HCEC 1CT (cell line): ENCODE measurements around the gene IQGAP3.

Experiments
- DNase-seq: peaks from one replicate; pipeline ENCODE4 v3.0.0-alpha.2; 2017

Gene IQGAP3

DNA sequence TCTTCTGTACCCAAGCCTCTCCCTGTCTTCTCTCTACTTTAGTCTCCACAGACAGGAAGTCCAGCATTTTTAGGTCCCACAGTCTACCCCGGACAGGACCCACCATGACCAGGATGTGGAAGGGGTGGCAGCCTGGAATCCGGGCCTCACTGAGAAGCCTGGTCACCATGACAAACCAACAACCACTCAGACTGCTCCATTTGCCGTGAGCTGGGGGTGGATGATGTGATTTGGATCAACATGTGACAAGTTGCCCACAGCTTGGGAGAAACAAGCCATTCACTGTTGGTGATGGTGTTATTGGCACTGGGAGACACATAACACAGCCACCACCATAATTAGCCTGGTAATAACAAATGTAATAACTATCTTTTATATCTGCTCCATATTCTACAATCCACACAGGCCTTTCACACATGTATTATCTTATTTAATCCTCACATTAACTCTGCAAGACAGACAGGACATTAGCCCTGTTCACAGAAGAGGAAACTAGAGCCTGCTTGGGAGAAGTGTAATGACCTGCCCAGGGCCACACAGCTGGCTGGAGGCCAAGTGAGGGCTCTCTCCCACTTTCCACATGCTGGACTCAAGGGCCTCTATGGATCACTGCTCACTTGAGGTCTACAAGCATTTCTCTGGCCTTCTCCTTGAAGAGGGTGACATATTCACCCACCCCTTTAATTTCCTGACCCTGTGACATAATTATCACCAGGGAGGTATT is 94.7 kb downstream of the IQGAP3 start:
- DNase-seq, result no peak

DNA sequence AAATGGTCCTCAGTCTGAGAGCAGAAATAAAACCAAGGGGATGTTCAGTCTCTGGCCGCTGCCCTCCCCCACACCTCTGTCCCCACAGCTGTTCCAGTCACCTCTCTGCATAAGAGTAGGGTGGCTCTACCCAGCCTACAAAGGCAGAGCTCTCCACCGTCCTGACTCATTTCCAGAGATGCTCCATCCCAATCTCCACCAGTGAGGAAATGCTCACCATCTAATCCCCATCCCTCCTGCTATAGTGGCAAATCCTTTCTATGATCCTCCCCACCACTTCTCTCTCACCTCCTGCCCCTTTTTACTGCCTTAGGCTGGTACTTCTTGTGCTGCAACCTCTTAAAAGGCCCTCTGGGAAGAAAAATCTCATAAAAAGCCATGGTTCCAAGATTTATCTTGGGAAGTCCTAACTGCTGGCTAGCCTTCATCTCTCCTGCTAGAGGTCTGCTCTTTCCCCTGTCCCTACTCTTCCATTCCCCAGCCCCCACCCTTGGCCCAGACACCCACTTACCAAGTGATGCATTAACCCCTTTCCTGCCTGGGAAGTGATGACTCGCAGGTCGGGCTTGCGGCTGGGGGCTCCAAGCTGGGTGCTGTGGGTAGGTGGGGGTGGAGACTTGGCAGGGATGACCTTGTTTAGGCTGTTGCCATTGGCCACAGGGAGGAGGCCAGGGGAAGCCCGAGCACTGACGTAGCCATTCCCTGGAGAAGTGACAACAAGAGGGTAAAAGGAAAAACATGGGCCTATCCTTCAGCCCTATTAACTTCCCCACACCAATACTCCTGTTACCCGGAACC is 95.7 kb downstream of the IQGAP3 start:
- peak; percentile 21 for DNase-seq

DNA sequence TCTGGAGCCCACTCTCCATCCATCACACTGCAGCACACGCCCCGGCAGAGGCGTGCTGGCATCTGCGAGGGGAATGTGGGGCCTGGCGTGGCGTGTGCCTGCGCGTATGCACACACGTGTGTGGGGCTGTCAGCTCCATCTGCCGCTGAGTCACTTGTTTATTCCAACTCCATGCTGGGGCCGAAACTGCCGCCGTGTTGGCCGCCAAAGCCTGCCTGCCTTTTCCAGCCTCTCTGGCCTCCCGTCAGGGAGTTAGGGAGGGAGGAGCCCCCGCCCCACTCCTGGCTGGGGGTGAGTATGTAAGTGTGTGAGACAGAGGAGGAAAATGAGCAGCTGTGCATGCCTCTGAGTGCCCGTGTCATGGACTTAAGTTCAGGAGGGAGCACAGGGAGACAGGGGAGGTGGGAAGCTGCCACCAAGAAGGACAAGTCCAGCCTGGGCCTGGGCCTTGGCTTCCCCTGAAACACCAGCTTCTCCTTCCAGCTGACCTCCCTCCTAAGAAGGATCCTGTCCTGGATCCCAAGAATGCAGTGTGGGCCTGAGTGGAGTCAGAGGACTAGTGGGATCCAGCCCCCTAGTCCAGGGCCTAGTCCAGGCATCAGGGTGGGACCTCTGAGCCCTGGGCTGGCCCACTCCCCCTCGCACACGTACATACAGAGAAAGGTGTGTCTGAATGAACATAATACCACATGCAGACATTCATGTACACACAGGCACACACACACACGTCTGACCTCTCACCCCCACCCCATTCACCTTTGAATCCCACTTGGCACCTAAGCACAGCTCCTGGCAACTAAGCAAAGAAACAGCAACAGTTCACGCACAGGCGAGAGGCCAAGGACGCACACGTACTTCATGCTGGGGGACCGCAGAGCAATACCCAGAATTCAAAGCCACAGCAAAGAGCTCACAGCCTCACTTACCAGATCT is 96.5 kb downstream of the IQGAP3 start:
- peak; percentile 88 for DNase-seq
